DND-41 (cell line): ENCODE results near the gene TNFSF15.

ENCODE experiments used
- ATAC-seq: fragments of 200-7000 bp; cut with Tn5 transposase; 3 replicates; pipeline ENCODE4 v1.9.1; 2021; ENCODE audit warnings: low read depth; ENCODE audit not compliant: insufficient read depth
- DNase-seq: peaks from one replicate; pipeline ENCODE4 v3.0.0-alpha.2; 2020
- H2AFZ ChIP-seq: 2 replicates; pipeline ENCODE4 v1.6.0; 2012; ENCODE audit warnings: low read depth, low read length
- H3K27ac ChIP-seq: 2 replicates; pipeline ENCODE4 v1.5.1; 2012; ENCODE audit warnings: low read length, inconsistent platforms
- H3K27me3 ChIP-seq: fragments of 200-600 bp; sonication (generic); 2 replicates; pipeline ENCODE4 v1.6.0; 2012; ENCODE audit warnings: low read length, mild to moderate bottlenecking, inconsistent platforms; ENCODE audit not compliant: insufficient read depth, poor library complexity
- H3K36me3 ChIP-seq: 2 replicates; pipeline ENCODE4 v1.5.1; 2012; ENCODE audit warnings: low read length, inconsistent platforms; ENCODE audit not compliant: insufficient read depth
- H3K4me1 ChIP-seq: 2 replicates; pipeline ENCODE4 v1.5.1; 2012; ENCODE audit warnings: mild to moderate bottlenecking, low read length; ENCODE audit not compliant: insufficient read depth
- H3K4me2 ChIP-seq: 2 replicates; pipeline ENCODE4 v1.6.0; 2012; ENCODE audit warnings: mild to moderate bottlenecking, moderate library complexity, low read length, inconsistent platforms; ENCODE audit not compliant: insufficient read depth
- H3K4me3 ChIP-seq, 2 experiments: fragments of 200-600 bp in 1 of 2; shearing (Covaris generic) in 1 of 2; 2 replicates each; pipeline ENCODE4 v1.5.1; 2012 to 2016; ENCODE audit warnings: inconsistent platforms in 2 of 2, low read length in 2 of 2, mild to moderate bottlenecking in 2 of 2, low read depth in 1 of 2, moderate library complexity in 1 of 2
- H3K79me2 ChIP-seq: 2 replicates; pipeline ENCODE4 v1.6.0; 2012; ENCODE audit warnings: low read length, inconsistent platforms; ENCODE audit not compliant: insufficient read depth
- H3K9ac ChIP-seq: 2 replicates; pipeline ENCODE4 v1.6.0; 2012; ENCODE audit warnings: low read depth, mild to moderate bottlenecking, inconsistent platforms, low read length, moderate library complexity
- H3K9me3 ChIP-seq: 2 replicates; pipeline ENCODE4 v1.5.1; 2012; ENCODE audit warnings: low read length, moderate library complexity, mild to moderate bottlenecking, inconsistent platforms; ENCODE audit not compliant: insufficient read depth, severe bottlenecking
- H4K20me1 ChIP-seq: 2 replicates; pipeline ENCODE4 v1.6.0; 2012; ENCODE audit warnings: low read length; ENCODE audit not compliant: insufficient read depth
- EZH2 ChIP-seq: IDR thresholded peaks from 3 replicates; pipeline ENCODE4 v1.6.1; 2012; ENCODE audit warnings: borderline replicate concordance, low read depth, mild to moderate bottlenecking, moderate library complexity, low read length, inconsistent platforms; ENCODE audit not compliant: severe bottlenecking
- TF ChIP-seq, protein P1 (sequence below): IDR thresholded peaks from 2 replicates; pipeline ENCODE4 v1.5.1; 2012; ENCODE audit warnings: borderline replicate concordance, low read length, moderate library complexity, mild to moderate bottlenecking; ENCODE audit not compliant: poor library complexity, severe bottlenecking; ENCODE audit errors: extremely low read depth

TNFSF15 gene

DNA sequence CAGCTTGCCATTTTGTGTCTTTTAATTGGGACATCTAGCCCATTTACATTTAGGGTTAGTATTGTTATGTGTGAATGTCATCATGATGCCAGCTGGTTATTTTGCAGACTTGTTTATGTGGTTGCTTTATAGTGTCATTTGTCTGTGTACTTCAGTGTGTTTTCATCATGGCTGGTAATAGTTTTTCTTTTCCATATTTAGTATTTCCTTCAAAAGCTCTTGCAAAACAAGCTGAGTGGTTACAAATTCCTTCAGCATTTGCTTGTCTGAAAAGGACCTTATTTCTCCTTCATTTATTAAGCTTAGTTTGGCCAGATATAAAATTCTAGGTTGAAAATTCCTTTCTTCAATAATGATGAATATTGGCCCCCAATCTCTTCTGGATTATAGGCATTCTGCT lies 28.5 kb upstream of the TNFSF15 start:
- ATAC-seq (no peak), DNase-seq (no peak)
- no peak overlapping the region for H2AFZ ChIP-seq
- peaks cover 3% of the 10 kb centered on the region for H3K9me3 ChIP-seq
- no peak overlapping the region for H3K4me2 ChIP-seq
- H4K20me1 ChIP-seq = no peaks in the 10 kb centered on the region
- H3K4me1 ChIP-seq = no peaks in the 10 kb centered on the region
- no peaks in the 10 kb centered on the region for H3K79me2 ChIP-seq
- H3K4me3 ChIP-seq = no peak overlapping the region
- H3K27me3 ChIP-seq = no peaks in the 10 kb centered on the region
- TF ChIP-seq, protein P1, sequence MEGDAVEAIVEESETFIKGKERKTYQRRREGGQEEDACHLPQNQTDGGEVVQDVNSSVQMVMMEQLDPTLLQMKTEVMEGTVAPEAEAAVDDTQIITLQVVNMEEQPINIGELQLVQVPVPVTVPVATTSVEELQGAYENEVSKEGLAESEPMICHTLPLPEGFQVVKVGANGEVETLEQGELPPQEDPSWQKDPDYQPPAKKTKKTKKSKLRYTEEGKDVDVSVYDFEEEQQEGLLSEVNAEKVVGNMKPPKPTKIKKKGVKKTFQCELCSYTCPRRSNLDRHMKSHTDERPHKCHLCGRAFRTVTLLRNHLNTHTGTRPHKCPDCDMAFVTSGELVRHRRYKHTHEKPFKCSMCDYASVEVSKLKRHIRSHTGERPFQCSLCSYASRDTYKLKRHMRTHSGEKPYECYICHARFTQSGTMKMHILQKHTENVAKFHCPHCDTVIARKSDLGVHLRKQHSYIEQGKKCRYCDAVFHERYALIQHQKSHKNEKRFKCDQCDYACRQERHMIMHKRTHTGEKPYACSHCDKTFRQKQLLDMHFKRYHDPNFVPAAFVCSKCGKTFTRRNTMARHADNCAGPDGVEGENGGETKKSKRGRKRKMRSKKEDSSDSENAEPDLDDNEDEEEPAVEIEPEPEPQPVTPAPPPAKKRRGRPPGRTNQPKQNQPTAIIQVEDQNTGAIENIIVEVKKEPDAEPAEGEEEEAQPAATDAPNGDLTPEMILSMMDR = no peak
- no peak for TF ChIP-seq EZH2
- H3K36me3 ChIP-seq = no peaks in the 10 kb centered on the region
- H3K27ac ChIP-seq = no peak overlapping the region
- no peak overlapping the region for H3K9ac ChIP-seq

DNA sequence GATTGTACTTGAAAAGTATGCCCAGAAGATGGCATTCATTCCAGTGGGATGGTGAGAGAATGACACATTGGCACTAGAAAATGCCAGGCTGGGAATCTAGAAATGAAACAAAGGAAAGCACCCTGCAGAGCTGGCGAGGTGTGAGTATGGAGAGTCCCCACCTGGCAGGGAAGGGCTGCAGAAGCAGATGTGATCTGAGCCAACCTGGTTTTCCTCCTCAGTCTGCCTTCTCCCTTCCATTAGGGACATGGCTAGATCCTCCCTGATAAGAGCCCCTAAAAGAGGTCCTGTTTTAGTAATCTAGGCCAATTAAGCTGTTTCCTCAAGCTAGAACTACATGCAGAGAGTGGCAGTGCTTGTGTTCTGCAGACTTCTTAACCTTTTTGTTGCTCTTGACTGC lies 24.7 kb upstream of the TNFSF15 start:
- Histone ChIP-seq H3K27me3 (no peaks in the 10 kb centered on the region), H3K27ac (no peak overlapping the region), H2AFZ (no peak overlapping the region), H3K4me3 (no peak overlapping the region), H3K4me2 (no peak overlapping the region), H3K79me2 (no peaks in the 10 kb centered on the region), H4K20me1 (no peaks in the 10 kb centered on the region), H3K9me3 (no peaks in the 10 kb centered on the region), H3K4me1 (no peaks in the 10 kb centered on the region), H3K36me3 (no peaks in the 10 kb centered on the region), H3K9ac (no peak overlapping the region)
- no peak for TF ChIP-seq EZH2
- DNase-seq (no peak), ATAC-seq (no peak)

DNA sequence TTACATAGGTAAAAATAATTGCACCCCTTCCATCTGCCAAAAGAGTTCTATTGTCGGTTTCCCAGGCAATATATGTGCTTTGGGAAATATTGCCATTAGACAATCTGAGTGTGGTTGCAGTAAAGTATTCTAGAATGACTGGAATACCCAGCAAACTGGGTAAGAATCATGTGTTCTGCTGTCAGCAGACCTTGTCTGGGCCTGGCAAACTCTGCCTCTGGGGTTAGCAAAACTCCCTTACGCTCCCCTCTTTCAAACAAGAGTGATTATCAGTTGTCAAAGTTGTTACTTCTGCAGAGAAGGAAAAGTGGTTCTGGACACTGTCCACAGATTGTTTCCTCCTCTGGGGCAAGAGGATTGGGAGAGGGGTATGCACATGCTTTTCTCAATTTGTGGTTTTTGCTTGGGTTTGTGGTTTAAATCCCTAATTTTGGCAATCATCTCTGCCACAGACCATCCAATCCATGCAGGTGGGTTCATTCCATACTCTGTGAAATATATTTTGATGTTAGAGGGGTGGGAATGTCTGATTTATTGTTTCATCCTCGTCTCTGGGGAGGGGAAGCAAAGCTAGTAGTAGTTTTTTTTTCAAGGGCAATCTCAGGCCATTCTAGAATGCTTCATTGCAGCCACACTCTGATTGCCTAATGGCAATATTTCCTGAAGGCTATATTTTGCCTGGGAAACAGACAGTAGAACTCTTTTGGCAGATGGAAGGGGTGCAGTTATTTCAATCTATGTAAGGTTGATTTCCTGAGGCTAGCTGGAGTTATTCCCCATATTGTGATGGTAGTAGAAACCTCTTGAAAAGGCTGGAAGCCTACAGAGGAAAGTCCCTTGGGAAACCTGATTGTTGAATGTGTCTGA lies 24.0 kb upstream of the TNFSF15 start:
- TF ChIP-seq, protein P1 = no peak
- TF ChIP-seq EZH2 = no peak
- H3K9ac ChIP-seq = no peak overlapping the region
- H4K20me1 ChIP-seq = no peaks in the 10 kb centered on the region
- no peaks in the 10 kb centered on the region for H3K36me3 ChIP-seq
- no peak overlapping the region for H3K4me2 ChIP-seq
- H3K4me3 ChIP-seq = no peak overlapping the region
- H2AFZ ChIP-seq = no peak overlapping the region
- DNase-seq = no peak
- H3K9me3 ChIP-seq = no peaks in the 10 kb centered on the region
- no peaks in the 10 kb centered on the region for H3K79me2 ChIP-seq
- no peaks in the 10 kb centered on the region for H3K27me3 ChIP-seq
- H3K4me1 ChIP-seq = no peaks in the 10 kb centered on the region
- no peak overlapping the region for H3K27ac ChIP-seq
- no peak for ATAC-seq

DNA sequence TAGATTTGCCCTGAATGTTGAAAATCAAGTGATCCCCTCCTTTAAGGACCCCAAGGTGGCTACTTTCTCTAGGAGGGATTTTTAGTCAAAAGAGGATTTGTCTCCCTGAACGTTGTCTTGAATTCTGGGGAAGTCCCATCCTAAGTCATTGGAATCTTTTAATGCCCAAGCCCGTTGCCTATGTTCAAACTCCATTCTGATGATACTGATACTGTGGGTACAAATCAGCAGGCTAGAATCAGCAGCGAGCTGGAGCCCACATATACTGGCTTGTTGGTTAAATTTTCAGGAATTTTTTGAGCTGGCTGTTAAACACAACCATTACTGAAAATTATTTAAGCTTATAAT lies 22.4 kb upstream of the TNFSF15 start:
- Histone ChIP-seq H4K20me1 (no peaks in the 10 kb centered on the region), H2AFZ (no peak overlapping the region), H3K36me3 (no peaks in the 10 kb centered on the region), H3K79me2 (no peaks in the 10 kb centered on the region), H3K9me3 (no peaks in the 10 kb centered on the region), H3K27ac (no peak overlapping the region), H3K4me3 (no peak overlapping the region), H3K4me2 (no peak overlapping the region), H3K9ac (no peak overlapping the region), H3K4me1 (no peaks in the 10 kb centered on the region), H3K27me3 (no peaks in the 10 kb centered on the region)
- DNase-seq = no peak
- no peak for ATAC-seq
- TF ChIP-seq, protein P1 = no peak
- no peak for TF ChIP-seq EZH2
